GM18526 (cell line): ENCODE measurements around the gene GANC.

Source experiments
- POLR2A ChIP-seq: IDR thresholded peaks from 3 replicates; pipeline ENCODE4 v1.6.1; 2011; ENCODE audit not compliant: insufficient read length; ENCODE audit errors: extremely low read depth

The GANC gene, protein sequence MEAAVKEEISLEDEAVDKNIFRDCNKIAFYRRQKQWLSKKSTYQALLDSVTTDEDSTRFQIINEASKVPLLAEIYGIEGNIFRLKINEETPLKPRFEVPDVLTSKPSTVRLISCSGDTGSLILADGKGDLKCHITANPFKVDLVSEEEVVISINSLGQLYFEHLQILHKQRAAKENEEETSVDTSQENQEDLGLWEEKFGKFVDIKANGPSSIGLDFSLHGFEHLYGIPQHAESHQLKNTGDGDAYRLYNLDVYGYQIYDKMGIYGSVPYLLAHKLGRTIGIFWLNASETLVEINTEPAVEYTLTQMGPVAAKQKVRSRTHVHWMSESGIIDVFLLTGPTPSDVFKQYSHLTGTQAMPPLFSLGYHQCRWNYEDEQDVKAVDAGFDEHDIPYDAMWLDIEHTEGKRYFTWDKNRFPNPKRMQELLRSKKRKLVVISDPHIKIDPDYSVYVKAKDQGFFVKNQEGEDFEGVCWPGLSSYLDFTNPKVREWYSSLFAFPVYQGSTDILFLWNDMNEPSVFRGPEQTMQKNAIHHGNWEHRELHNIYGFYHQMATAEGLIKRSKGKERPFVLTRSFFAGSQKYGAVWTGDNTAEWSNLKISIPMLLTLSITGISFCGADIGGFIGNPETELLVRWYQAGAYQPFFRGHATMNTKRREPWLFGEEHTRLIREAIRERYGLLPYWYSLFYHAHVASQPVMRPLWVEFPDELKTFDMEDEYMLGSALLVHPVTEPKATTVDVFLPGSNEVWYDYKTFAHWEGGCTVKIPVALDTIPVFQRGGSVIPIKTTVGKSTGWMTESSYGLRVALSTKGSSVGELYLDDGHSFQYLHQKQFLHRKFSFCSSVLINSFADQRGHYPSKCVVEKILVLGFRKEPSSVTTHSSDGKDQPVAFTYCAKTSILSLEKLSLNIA (N-terminal part only)

DNA sequence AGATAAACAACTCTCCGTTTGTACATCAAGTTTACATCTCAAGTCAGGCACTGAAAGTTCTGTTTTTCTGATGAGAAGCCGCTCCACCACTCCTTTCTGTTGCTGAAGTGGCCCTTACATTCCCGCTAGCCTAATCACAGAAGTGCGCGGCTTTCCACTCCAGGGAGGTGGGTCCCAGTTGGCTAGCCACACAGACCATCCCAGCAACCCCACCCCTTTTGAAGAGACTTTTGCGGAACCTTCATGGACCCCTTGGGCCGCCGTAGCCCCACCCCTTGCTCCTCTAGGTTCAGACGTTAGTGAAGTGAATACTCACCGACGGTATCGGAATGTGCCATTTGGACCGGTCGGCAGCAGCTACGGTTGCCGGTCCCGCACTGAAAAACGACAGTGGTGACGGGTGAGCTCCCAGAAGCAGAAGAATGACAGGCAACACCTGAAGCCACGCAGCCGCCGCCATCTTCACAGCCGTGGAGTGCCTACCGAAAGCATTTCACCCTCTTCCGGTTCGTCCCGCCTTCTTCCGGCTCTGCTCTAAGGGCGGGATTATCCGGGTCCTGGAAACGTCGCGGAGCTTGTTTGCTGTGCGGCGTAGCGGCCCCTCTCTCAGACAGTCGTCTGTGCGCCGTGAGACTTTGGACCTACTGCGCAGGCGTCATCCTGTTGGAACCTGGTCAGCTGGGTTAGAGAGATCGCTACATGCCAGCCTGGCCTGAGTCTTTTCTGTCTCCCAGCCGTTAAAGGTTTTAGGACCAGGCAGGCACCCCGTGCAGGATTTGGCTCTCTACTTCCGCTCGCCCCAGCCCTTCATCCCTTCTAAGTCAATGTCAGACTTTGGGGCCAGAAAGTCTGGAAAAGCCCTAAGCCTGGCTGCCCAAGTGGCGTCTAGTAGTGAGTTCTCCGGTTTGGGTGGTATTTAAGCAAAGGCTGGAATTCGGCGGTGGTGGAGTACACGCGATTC lies at the start of gene GANC, which contains the start of gene TMEM87A:
Gene GANC, plus strand, starts transcription at position 263 of the 961 bp plus-strand sequence. CDS start 1,281 bp downstream, outside the sequence.
Gene TMEM87A, minus strand, starts transcription at position 495 of the 961 bp plus-strand sequence. Its CDS starts 35 bp downstream, at position 460.
- TF ChIP-seq POLR2A: peak; percentile 92

DNA sequence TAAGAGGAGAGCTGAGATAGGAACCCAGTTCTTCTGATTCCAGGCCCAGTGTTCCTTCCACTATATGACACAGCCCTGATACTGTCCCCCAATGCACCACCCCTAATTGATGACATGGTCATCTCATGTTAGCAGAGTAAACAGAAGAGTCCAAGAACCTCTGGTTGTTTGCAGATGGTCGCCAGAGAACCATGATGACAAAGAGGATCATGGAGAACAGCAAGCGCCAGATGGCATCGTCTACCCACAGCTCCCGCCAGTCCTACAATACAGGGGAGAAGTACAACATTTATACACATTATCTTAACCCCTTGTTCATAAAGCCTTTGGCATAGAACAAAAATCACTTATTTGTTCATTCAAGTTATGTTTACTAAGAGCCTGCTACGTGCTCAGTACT lies 46.4 kb upstream of the GANC start:
- no peak for TF ChIP-seq POLR2A

DNA sequence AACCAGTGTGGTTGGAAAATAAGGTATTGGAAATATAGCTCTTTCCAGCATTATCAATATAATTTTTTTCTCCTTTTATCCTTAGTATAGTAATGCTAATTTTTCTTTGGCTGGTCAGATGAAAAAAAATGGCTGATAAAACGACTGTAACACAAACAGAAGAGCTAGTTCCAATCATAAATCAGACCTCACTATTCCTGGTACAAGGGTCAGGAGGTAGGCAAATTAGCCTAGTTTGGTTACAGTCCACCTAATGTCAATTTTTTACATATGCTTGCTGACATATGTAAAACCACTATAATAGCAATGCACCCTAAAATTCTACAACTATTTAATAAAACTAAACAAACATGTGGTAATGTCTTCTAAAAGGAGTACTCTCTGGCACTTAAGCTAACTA lies 45.0 kb upstream of the GANC start:
- TF ChIP-seq POLR2A: no peak

DNA sequence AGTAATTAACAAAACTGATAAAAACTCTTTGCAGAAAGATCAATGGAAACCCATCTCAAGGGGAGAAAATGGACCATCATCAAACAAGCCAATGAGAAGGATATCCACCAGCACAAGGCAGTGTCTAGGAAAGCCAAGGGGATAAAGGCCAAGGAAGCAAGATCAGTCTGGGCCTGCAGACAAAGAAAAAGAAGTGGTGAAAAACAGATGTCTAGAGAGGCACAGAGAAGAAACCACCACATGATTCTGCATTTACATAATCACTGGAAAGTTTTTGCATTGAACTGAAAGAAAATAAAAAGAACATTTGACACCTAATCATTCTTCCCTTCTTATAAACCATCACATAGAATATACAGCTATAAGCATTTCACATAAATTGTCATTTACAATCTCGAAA lies 41.9 kb upstream of the GANC start:
- TF ChIP-seq POLR2A: no peak

DNA sequence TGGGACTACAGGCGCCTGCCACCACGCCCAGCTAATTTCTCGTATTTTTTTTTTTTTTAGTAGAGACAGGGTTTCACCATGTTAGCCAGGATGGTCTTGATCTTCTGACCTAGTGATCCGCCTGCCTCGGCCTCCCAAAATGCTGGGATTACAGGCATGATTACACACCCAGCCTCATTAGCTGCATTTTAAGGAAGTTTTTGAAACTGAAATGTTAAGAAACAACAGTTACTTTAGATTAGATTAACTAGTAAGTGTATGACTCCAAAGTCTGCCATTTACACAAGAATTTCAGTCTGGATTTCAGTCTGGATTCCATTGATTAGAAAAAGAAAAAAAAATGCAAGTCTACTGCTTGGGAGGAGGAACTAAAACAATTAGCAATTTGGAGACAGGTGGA lies 40.4 kb upstream of the GANC start:
- TF ChIP-seq POLR2A: no peak

DNA sequence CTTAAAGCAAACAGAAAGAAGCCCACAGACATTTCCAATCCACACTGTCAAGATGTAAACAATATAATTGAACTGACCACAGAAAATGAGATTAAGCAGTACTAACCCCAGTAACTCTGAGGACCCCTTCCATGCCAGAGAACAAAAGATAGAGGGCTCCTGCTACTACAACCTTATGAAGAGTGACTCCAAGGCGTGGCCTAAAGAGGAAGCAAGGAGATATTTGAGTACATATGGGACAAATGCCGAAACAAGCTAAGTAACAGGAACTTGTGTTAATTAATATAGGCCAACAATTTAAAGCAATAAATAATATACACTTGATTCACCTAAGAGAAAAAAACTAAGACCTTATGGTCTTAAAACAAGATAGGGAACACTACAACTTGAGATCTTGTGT lies 39.9 kb upstream of the GANC start:
- no peak for TF ChIP-seq POLR2A

DNA sequence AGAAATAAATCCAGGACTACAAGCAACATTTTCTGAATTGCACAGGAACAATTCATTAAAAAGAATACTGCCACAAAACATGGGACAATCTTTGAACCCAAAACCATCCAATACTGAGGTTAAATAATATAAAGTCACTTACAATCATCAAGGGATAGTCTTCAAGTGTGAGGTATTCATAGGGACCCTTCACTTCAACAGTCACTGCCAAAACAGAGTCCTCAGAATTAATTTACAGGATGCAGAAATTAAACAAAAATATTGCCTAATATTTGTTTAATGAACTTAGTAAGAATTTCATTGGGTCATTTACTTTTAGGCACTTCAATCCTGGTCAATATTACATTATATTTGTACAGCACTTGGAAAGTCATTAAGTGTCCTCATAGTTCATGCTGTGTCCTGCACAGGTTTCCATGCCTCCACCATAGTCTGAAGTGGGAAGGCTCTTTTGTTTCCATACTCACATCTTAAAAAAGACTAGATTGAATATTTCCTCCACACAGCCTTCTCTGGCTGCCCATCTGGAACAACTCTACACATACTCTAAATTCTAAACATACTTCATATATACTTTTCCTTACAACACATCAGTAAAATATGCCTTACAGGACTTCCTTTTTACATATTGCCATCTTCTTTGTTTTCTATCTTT lies 33.3 kb upstream of the GANC start:
- TF ChIP-seq POLR2A: no peak

DNA sequence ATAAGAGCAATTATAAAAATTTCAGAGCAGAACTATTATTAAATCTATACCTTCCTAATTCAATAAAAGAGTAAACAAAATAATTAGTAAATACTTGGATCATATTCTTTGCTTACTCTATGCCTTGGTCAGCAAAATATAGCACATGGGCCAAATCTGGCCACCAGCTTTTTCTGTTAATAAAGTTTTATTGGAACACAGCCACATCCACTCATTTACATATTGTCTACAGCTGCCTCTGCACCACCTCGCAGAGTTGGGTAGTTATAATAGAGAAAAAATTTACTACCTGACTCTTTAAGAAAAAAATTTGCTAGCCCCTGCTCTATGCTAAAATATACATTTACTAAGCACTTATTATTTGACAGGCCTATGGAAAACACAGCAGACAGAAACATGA lies 32.2 kb upstream of the GANC start:
- TF ChIP-seq POLR2A: no peak

DNA sequence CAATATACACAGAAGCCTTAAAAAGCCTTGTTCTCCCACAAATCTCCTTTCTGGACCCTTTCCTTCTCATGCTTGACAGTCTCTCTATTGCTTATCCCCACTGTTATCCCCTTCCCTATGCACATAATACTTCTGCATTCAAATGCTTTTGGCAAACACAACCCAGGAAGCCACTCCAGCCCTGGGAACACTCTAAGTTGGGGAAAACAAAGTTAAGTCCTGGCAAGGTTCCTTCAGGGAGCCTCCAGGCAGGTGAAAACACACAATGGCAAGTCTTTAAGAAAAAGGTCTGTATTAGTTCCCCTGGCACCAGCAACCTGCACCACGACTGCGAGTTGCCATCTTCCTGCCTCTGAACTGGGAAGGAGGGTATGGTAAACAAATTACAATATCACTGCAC lies 19.7 kb upstream of the GANC start:
- no peak for TF ChIP-seq POLR2A

DNA sequence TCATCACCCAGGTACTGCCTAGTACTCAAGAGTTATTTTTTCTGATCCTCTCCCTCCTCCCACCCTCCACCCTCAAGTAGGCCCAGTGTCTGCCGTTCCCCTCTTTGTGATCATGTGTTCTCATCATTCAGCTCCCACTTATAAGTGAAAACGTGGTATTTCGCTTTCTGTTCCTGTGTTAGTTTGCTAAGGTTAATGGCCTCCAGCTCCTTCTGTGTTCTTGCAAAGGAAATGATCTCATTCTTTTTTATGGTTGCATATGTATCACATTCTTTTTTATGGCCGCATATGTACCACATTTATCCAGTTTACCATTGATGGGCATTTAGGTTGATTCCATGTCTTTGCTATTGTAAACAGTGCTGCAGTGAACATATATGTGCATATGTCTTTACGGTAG lies 8.2 kb upstream of the GANC start:
- TF ChIP-seq POLR2A: no peak

DNA sequence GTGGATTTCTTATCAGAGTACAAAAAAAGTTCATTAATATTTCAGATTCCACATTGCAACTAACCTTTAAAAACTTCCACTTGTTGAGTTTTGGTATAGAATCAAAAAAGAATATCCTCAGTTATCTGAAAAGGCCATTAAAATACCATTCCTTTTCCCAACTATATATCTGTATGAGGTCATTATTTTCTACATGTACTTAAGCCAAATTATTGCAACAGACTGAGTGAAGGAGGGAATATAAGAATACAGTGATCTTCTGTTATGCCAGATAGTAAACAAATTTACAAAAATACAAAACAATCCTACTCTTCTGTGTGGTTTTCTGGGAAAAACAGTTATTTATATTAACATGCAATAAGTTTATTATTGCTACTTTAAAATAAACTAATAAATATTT lies 5.7 kb upstream of the GANC start:
- TF ChIP-seq POLR2A: no peak

DNA sequence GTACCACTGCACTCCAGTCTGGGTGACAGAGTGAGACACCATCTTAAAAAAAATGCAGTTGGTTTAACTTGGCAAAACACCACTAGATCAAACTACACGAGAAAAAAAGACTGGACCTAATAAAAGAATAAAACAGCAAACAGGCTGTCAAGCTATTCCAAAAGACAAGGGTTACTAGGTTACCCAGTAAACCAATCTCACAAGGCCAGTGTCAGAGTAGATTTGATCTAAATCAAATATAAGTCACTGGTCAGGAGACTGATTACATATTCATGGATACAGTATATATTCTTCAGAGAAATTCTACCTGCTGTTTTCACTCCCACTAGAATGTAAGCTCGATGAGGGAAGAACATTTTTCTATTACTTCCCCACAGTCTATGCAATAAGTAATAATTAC lies 2.5 kb upstream of the GANC start:
- no peak for TF ChIP-seq POLR2A

DNA sequence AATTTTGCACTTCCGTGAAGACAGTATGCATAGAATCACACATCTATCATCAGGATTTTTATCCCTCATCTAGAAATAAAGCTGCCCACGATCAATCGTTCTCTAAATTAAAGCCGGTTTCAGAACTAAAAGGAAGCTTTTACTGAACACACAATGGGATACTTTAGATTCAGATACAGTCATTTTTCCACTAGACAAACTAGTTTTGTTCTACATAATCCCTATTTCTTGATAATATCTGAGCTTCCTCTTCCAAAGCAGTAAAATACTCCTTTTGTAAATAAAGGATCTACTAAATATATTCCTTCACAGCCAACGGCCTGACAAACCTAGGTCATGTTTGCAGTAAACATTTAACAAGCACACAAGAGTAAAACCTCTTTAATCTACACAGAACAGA lies 2.0 kb upstream of the GANC start:
- no peak for TF ChIP-seq POLR2A
